MM.1S (cell line): ENCODE data around the gene NOL4L.

Experiments
- DNase-seq: peaks from one replicate; pipeline ENCODE4 v3.0.0-alpha.2; 2015
- H2AFZ ChIP-seq: fragments of 300-600 bp; sonication (generic); 2 replicates; pipeline ENCODE4 v1.6.0; 2016; ENCODE audit warnings: antibody characterized with exemption, low read length
- H3F3A ChIP-seq: fragments of 300-600 bp; sonication (generic); 2 replicates; pipeline ENCODE4 v1.6.1; 2016; ENCODE audit warnings: mild to moderate bottlenecking, antibody characterized with exemption, low read length, moderate library complexity, mixed read lengths; ENCODE audit not compliant: insufficient read depth
- H3K27ac ChIP-seq: fragments of 300-600 bp; sonication (generic); 2 replicates; pipeline ENCODE4 v1.5.1; 2016; ENCODE audit warnings: mild to moderate bottlenecking, low read length
- H3K27me3 ChIP-seq: fragments of 300-600 bp; sonication (generic); replicated peaks from 2 replicates; pipeline ENCODE4 v1.6.0; 2016; ENCODE audit warnings: low read length; ENCODE audit not compliant: insufficient read depth
- H3K36me3 ChIP-seq: fragments of 300-600 bp; sonication (generic); replicated peaks from 2 replicates; pipeline ENCODE4 v1.6.1; 2016; ENCODE audit warnings: mild to moderate bottlenecking, low read length, mixed read lengths; ENCODE audit not compliant: insufficient read depth
- H3K4me1 ChIP-seq: fragments of 300-600 bp; sonication (generic); 2 replicates; pipeline ENCODE4 v1.6.1; 2016; ENCODE audit warnings: low read length, mixed read lengths
- H3K4me2 ChIP-seq: fragments of 300-600 bp; sonication (generic); 2 replicates; pipeline ENCODE4 v1.6.0; 2016; ENCODE audit warnings: low read depth, low read length
- H3K4me3 ChIP-seq: fragments of 300-600 bp; sonication (generic); 2 replicates; pipeline ENCODE4 v1.5.1; 2016; ENCODE audit warnings: low read length, mixed read lengths
- H3K79me2 ChIP-seq: fragments of 300-600 bp; sonication (generic); 2 replicates; pipeline ENCODE4 v1.6.1; 2016; ENCODE audit warnings: mixed run types, low read length, mixed read lengths
- H3K9ac ChIP-seq: fragments of 300-600 bp; sonication (generic); 2 replicates; pipeline ENCODE4 v1.6.1; 2016; ENCODE audit warnings: low read length, mixed read lengths
- H3K9me2 ChIP-seq: fragments of 300-600 bp; sonication (generic); replicated peaks from 2 replicates; pipeline ENCODE4 v1.6.1; 2016; ENCODE audit warnings: mild to moderate bottlenecking, low read length, mixed read lengths; ENCODE audit not compliant: insufficient read depth
- H3K9me3 ChIP-seq: fragments of 300-600 bp; sonication (generic); replicated peaks from 2 replicates; pipeline ENCODE4 v1.6.1; 2016; ENCODE audit warnings: mild to moderate bottlenecking, low read length, mixed read lengths; ENCODE audit not compliant: insufficient read depth
- H4K20me1 ChIP-seq: fragments of 300-600 bp; sonication (generic); 2 replicates; pipeline ENCODE4 v1.6.1; 2016; ENCODE audit warnings: mild to moderate bottlenecking, low read length, moderate library complexity, mixed read lengths; ENCODE audit not compliant: insufficient read depth
- CTCF ChIP-seq: fragments of 300-600 bp; sonication (generic); IDR thresholded peaks from 2 replicates; pipeline ENCODE4 v1.5.1; 2016; ENCODE audit warnings: antibody characterized with exemption, low read length, mixed read lengths
- EZH2 ChIP-seq: fragments of 300-600 bp; sonication (generic); optimal IDR thresholded peaks from 2 replicates; pipeline ENCODE3; 2017; ENCODE audit warnings: low read depth, mild to moderate bottlenecking, antibody characterized with exemption, low read length, mixed read lengths
- EZH2phosphoT487 ChIP-seq: fragments of 300-600 bp; sonication (generic); IDR thresholded peaks from 2 replicates; pipeline ENCODE4 v1.6.1; 2018; ENCODE audit warnings: antibody characterized with exemption, low read length

The NOL4L gene

GRCh38 chr20:32421290-32421689 lies 163.8 kb downstream of the NOL4L start:
- no peak overlapping the region for H3K9ac ChIP-seq
- H4K20me1 ChIP-seq: no peaks in the 10 kb centered on the region
- no peaks in the 10 kb centered on the region for H3K36me3 ChIP-seq
- H3K9me3 ChIP-seq: no peaks in the 10 kb centered on the region
- no peaks in the 10 kb centered on the region for H3K27me3 ChIP-seq
- H3K4me3 ChIP-seq: no peak overlapping the region
- no peaks in the 10 kb centered on the region for H3K9me2 ChIP-seq
- no peaks in the 10 kb centered on the region for H3K4me1 ChIP-seq
- no peak for DNase-seq
- H2AFZ ChIP-seq: no peak overlapping the region
- H3K4me2 ChIP-seq: no peak overlapping the region
- H3K27ac ChIP-seq: no peak overlapping the region
- no peak for TF ChIP-seq EZH2
- H3K79me2 ChIP-seq: peaks cover 76% of the 10 kb centered on the region
- H3F3A ChIP-seq: peaks cover 2% of the 10 kb centered on the region; the same call in 1 of the 2 replicates

- DNase-seq: no peak
- no peak overlapping the region for H3K4me2 ChIP-seq
- no peak for TF ChIP-seq CTCF
- no peak for TF ChIP-seq EZH2
- TF ChIP-seq EZH2phosphoT487: no peak
- peaks cover 2% of the 10 kb centered on the region; the same call in 1 of the 2 replicates for H3F3A ChIP-seq
- H3K79me2 ChIP-seq: peaks cover 77% of the 10 kb centered on the region
- no peaks in the 10 kb centered on the region for H3K4me1 ChIP-seq
- H3K9me2 ChIP-seq: no peaks in the 10 kb centered on the region
- no peaks in the 10 kb centered on the region for H3K9me3 ChIP-seq
- H3K4me3 ChIP-seq: no peak overlapping the region
- no peak overlapping the region for H3K9ac ChIP-seq
- no peak overlapping the region for H3K27ac ChIP-seq
- H3K36me3 ChIP-seq: no peaks in the 10 kb centered on the region
- H2AFZ ChIP-seq: no peak overlapping the region
- H4K20me1 ChIP-seq: no peaks in the 10 kb centered on the region; the same call in 1 of the 2 replicates
- H3K27me3 ChIP-seq: no peaks in the 10 kb centered on the region
Observed at GRCh38 chr20:32418376-32418775, 166.8 kb downstream of the NOL4L start.

GRCh38 chr20:32416206-32416605 lies 168.9 kb downstream of the NOL4L start:
- Histone ChIP-seq H3K27ac (no peak overlapping the region), H3K79me2 (peaks cover 79% of the 10 kb centered on the region)

More at GRCh38 chr20:32416206-32416605, 168.9 kb downstream of the NOL4L start:
- Histone ChIP-seq H3F3A (peaks cover 2% of the 10 kb centered on the region; the same call in 1 of the 2 replicates), H2AFZ (no peak overlapping the region), H3K27me3 (no peaks in the 10 kb centered on the region), H3K4me1 (no peaks in the 10 kb centered on the region), H4K20me1 (no peaks in the 10 kb centered on the region; the same call in 1 of the 2 replicates), H3K9me2 (no peaks in the 10 kb centered on the region), H3K9me3 (no peaks in the 10 kb centered on the region), H3K4me3 (no peak overlapping the region), H3K36me3 (no peaks in the 10 kb centered on the region), H3K4me2 (no peak overlapping the region), H3K9ac (no peak overlapping the region)
- TF ChIP-seq CTCF (no peak), EZH2phosphoT487 (no peak), EZH2 (no peak)
- no peak for DNase-seq
